ENCODE data around the gene KATNA1. TPM values are rescaled to one million over a fixed set of nuclear protein-coding genes. Genes with fewer than 3 reads are reported as not detected.
"Not testable (repeated sequence)": the region's sequence is repeated elsewhere in the genome, so short reads cannot be mapped to it uniquely, and the experiment has no call there.

KATNA1 gene
- total and polyA plus RNA-seq, 8 donors: 8.1 to 29.8 (median 16.8) TPM

- Histone ChIP-seq H3K9me3 (no peaks in the 10 kb centered on the region), H3K4me3 (no peak overlapping the region), H3K27me3 (no peaks in the 10 kb centered on the region), H3K36me3 (peaks cover 4 to 68% (median 66%) of the 10 kb centered on the region in 4 donors), H3K27ac (no peak overlapping the region), H3K4me1 (peaks cover 0 to 10% (median 4%) of the 10 kb centered on the region in 4 donors)
- intact Hi-C loops (cut with DNase I; ENCODE audit: low total_unique reads): no loop called here
- no peak for DNase-seq
- WGBS, 5 donors: 91 to 100% (median 94%) methylated on average over 2 of the region's 2 CpGs
- TF ChIP-seq POLR2A (IDR thresholded peaks at IDR 0.05) (no peak), POLR2AphosphoS5 (IDR thresholded peaks at IDR 0.05) (no peak), CTCF (IDR thresholded peaks at IDR 0.05) (no peak), EP300 (IDR thresholded peaks at IDR 0.05) (no peak)
Measured at GRCh38 chr6:149691201-149691600, 42.7 kb upstream of the KATNA1 start.

GRCh38 chr6:149686230-149686629 is 37.7 kb upstream of the KATNA1 start:
- intact Hi-C loops (cut with DNase I; ENCODE audit: low total_unique reads): no loop called here

GRCh38 chr6:149683256-149683859 is 34.8 kb upstream of the KATNA1 start:
- H3K27me3 ChIP-seq: no peaks in the 10 kb centered on the region
- peaks cover 0 to 13% (median 7%) of the 10 kb centered on the region in 4 donors for H3K4me1 ChIP-seq
- TF ChIP-seq EP300 (IDR thresholded peaks at IDR 0.05) (no peak), CTCF (IDR thresholded peaks at IDR 0.05) (no peak), POLR2A (IDR thresholded peaks at IDR 0.05) (no peak), POLR2AphosphoS5 (IDR thresholded peaks at IDR 0.05) (no peak)
- DNase-seq: peak in 1 of 2 donors; percentile 11
- H3K4me3 ChIP-seq: no peak overlapping the region
- H3K9me3 ChIP-seq: no peaks in the 10 kb centered on the region
- WGBS, 5 donors: 89 to 96% (median 92%) methylated on average over 4 of the region's 4 CpGs
- intact Hi-C loops (cut with DNase I; ENCODE audit: low total_unique reads): no loop called here
- H3K36me3 ChIP-seq: peaks cover 14 to 60% (median 55%) of the 10 kb centered on the region in 4 donors
- H3K27ac ChIP-seq: peak overlapping the region in 2 of 5 donors; percentile 14 to 20

More at GRCh38 chr6:149686230-149686629, 37.7 kb upstream of the KATNA1 start:
- TF ChIP-seq POLR2A (IDR thresholded peaks at IDR 0.05) (no peak), POLR2AphosphoS5 (IDR thresholded peaks at IDR 0.05) (no peak), EP300 (IDR thresholded peaks at IDR 0.05) (no peak), CTCF (IDR thresholded peaks at IDR 0.05) (no peak)
- H3K4me1 ChIP-seq: peaks cover 0 to 13% (median 6%) of the 10 kb centered on the region in 4 donors
- 46 to 72% (median 55%) methylated on average over 7 of the region's 7 CpGs for WGBS, 5 donors
- no peak for DNase-seq
- H3K4me3 ChIP-seq: no peak overlapping the region
- H3K27me3 ChIP-seq: no peaks in the 10 kb centered on the region
- H3K27ac ChIP-seq: no peak overlapping the region
- H3K36me3 ChIP-seq: peaks cover 15 to 65% (median 57%) of the 10 kb centered on the region in 4 donors
- H3K9me3 ChIP-seq: no peaks in the 10 kb centered on the region

GRCh38 chr6:149681845-149682244 is 33.3 kb upstream of the KATNA1 start:
- intact Hi-C loops (cut with DNase I; ENCODE audit: low total_unique reads): not testable (repeated sequence)
- WGBS, 5 donors: 93 to 97% (median 96%) methylated on average over 14 of the region's 14 CpGs

GRCh38 chr6:149681209-149681608 is 32.7 kb upstream of the KATNA1 start:
- no peaks in the 10 kb centered on the region for H3K9me3 ChIP-seq
- no peak overlapping the region for H3K27ac ChIP-seq
- peaks cover 0 to 5% (median 1%) of the 10 kb centered on the region in 4 donors for H3K4me1 ChIP-seq
- peaks cover 19 to 67% (median 58%) of the 10 kb centered on the region in 4 donors for H3K36me3 ChIP-seq
- H3K4me3 ChIP-seq: no peak overlapping the region
- intact Hi-C loops (cut with DNase I; ENCODE audit: low total_unique reads): no loop called here
- TF ChIP-seq POLR2A (IDR thresholded peaks at IDR 0.05) (no peak), EP300 (IDR thresholded peaks at IDR 0.05) (no peak), CTCF (IDR thresholded peaks at IDR 0.05) (no peak), POLR2AphosphoS5 (IDR thresholded peaks at IDR 0.05) (no peak)
- no peak for DNase-seq
- H3K27me3 ChIP-seq: no peaks in the 10 kb centered on the region

More at GRCh38 chr6:149681845-149682244, 33.3 kb upstream of the KATNA1 start:
- H3K4me1 ChIP-seq, H3K27me3 ChIP-seq, H3K9me3 ChIP-seq, DNase-seq, H3K4me3 ChIP-seq, H3K27ac ChIP-seq: not testable (repeated sequence)
- peaks cover 16 to 60% (median 53%) of the 10 kb centered on the region in 4 donors for H3K36me3 ChIP-seq
